ENCODE measurements around the gene KCNA2. TPM values are rescaled to one million over a fixed set of nuclear protein-coding genes. Genes with fewer than 3 reads are reported as not detected.

KCNA2 gene
- polyA plus RNA-seq, 3 donors, result not detected

DNA sequence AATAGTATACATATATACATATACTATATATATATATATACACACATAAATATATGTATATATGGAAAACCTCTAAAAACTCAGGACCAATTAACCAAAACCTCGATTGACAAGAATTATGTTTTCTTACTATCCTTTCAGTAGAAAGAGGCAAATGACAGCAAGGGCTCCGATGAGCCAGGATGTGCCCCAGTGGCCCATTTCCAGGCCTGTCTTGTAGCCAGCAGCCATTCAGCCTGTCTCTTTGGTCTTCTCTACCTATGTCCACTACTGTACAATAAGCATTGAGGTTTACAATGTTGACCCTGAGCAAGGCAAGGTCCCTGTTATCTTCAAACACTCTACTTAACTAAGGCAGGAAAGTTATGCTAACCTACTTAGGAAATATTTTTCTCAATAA is 9.8 kb downstream of the KCNA2 start:
- H3K9ac ChIP-seq (ENCODE audit: insufficient read depth, low read length, poor library complexity, severe bottlenecking), result no peak overlapping the region
- H3K79me2 ChIP-seq (ENCODE audit: insufficient read depth, low read length), result no peaks in the 10 kb centered on the region
- peaks cover 19 to 35% (median 25%) of the 10 kb centered on the region in 3 donors for H3K27me3 Mint-ChIP-seq (ENCODE audit: low read depth in 3 of 3)
- no peaks in the 10 kb centered on the region for H3K4me1 Mint-ChIP-seq
- no peaks in the 10 kb centered on the region for H4K20me1 ChIP-seq (ENCODE audit: insufficient read depth, low read length)
- no peaks in the 10 kb centered on the region for H3K36me3 Mint-ChIP-seq
- peaks cover 0 to 9% of the 10 kb centered on the region in 2 donors for H3K27me3 ChIP-seq (ENCODE audit: control insufficient read depth in 2 of 2, insufficient read depth in 2 of 2, low read length in 2 of 2)
- no peaks in the 10 kb centered on the region for H3K9me3 ChIP-seq (replicated peaks in 1 of 2; ENCODE audit: control insufficient read depth in 1 of 2, insufficient read depth in 1 of 2, low read length in 2 of 2)
- no peak overlapping the region for H3K27ac Mint-ChIP-seq
- peaks cover 0 to 2% (median 0%) of the 10 kb centered on the region in 7 donors for H3K9me3 Mint-ChIP-seq
- TF ChIP-seq, protein P1, sequence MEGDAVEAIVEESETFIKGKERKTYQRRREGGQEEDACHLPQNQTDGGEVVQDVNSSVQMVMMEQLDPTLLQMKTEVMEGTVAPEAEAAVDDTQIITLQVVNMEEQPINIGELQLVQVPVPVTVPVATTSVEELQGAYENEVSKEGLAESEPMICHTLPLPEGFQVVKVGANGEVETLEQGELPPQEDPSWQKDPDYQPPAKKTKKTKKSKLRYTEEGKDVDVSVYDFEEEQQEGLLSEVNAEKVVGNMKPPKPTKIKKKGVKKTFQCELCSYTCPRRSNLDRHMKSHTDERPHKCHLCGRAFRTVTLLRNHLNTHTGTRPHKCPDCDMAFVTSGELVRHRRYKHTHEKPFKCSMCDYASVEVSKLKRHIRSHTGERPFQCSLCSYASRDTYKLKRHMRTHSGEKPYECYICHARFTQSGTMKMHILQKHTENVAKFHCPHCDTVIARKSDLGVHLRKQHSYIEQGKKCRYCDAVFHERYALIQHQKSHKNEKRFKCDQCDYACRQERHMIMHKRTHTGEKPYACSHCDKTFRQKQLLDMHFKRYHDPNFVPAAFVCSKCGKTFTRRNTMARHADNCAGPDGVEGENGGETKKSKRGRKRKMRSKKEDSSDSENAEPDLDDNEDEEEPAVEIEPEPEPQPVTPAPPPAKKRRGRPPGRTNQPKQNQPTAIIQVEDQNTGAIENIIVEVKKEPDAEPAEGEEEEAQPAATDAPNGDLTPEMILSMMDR (IDR thresholded peaks at IDR 0.05), result no peak
- H3K27ac ChIP-seq (ENCODE audit: low read depth in 1 of 2, low read length in 2 of 2), result no peak overlapping the region
- WGBS (ENCODE audit: insufficient coverage), result 100% methylated on average over 1 of the region's 2 CpGs
- H2AFZ ChIP-seq (ENCODE audit: insufficient read depth, low read depth, low read length, poor library complexity, severe bottlenecking), result no peak overlapping the region
- H3K4me3 ChIP-seq (replicated peaks in 1 of 3; ENCODE audit: low read depth in 2 of 3, low read length in 3 of 3), result no peak overlapping the region
- DNase-seq, result no peak
- no peaks in the 10 kb centered on the region for H3K4me1 ChIP-seq (ENCODE audit: control insufficient read depth in 1 of 2, insufficient read depth in 2 of 2, low read length in 2 of 2)
- no peak overlapping the region for H3K4me3 Mint-ChIP-seq
- no peak overlapping the region for H3K4me2 ChIP-seq (replicated peaks; ENCODE audit: extremely low read depth, low read length, poor library complexity, severe bottlenecking)
- no peaks in the 10 kb centered on the region for H3K36me3 ChIP-seq (replicated peaks in 1 of 2; ENCODE audit: control insufficient read depth in 1 of 2, insufficient read depth in 2 of 2, low read length in 2 of 2)
- intact Hi-C loops (cut with micrococcal nuclease), result no loop called here

DNA sequence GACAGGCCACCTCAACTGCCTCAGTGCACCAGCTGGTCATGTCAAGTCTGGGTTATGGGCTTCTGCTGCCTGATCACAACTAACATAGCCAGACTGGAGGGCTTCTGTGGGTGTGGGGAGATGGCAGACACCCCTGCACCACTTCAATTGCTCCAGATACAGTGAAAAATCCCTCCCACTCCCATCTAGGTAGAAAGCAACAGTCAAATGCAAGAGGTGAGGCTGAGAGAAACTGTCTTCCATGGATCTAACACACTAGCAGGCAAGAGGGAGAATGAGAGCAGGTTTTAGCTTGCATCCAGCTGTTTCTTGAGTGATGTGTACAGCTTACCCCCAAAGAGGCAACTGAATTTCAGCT is 10.8 kb downstream of the KCNA2 start:
- Histone ChIP-seq H4K20me1 (ENCODE audit: insufficient read depth, low read length) (no peaks in the 10 kb centered on the region), H2AFZ (ENCODE audit: insufficient read depth, low read depth, low read length, poor library complexity, severe bottlenecking) (no peak overlapping the region), H3K79me2 (ENCODE audit: insufficient read depth, low read length) (no peaks in the 10 kb centered on the region), H3K4me2 (replicated peaks; ENCODE audit: extremely low read depth, low read length, poor library complexity, severe bottlenecking) (no peak overlapping the region), H3K9me3 (replicated peaks in 1 of 2; ENCODE audit: control insufficient read depth in 1 of 2, insufficient read depth in 1 of 2, low read length in 2 of 2) (no peaks in the 10 kb centered on the region), H3K9ac (ENCODE audit: insufficient read depth, low read length, poor library complexity, severe bottlenecking) (no peak overlapping the region), H3K27me3 (ENCODE audit: control insufficient read depth in 2 of 2, insufficient read depth in 2 of 2, low read length in 2 of 2) (peaks cover 0 to 6% of the 10 kb centered on the region in 2 donors), H3K4me1 (ENCODE audit: control insufficient read depth in 1 of 2, insufficient read depth in 2 of 2, low read length in 2 of 2) (no peaks in the 10 kb centered on the region), H3K27ac (ENCODE audit: low read depth in 1 of 2, low read length in 2 of 2) (no peak overlapping the region), H3K36me3 (replicated peaks in 1 of 2; ENCODE audit: control insufficient read depth in 1 of 2, insufficient read depth in 2 of 2, low read length in 2 of 2) (no peaks in the 10 kb centered on the region), H3K4me3 (replicated peaks in 1 of 3; ENCODE audit: low read depth in 2 of 3, low read length in 3 of 3) (no peak overlapping the region)
- no peak overlapping the region for H3K4me3 Mint-ChIP-seq
- H3K4me1 Mint-ChIP-seq, result no peaks in the 10 kb centered on the region
- peaks cover 19 to 35% (median 25%) of the 10 kb centered on the region in 3 donors for H3K27me3 Mint-ChIP-seq (ENCODE audit: low read depth in 3 of 3)
- DNase-seq, result no peak
- TF ChIP-seq, protein P1 (IDR thresholded peaks at IDR 0.05), result no peak
- intact Hi-C loops (cut with micrococcal nuclease), result no loop called here
- peaks cover 0 to 2% (median 0%) of the 10 kb centered on the region in 7 donors for H3K9me3 Mint-ChIP-seq
- H3K36me3 Mint-ChIP-seq, result no peaks in the 10 kb centered on the region
- no peak overlapping the region for H3K27ac Mint-ChIP-seq

All from CD14-positive monocyte (primary cell).